Measurements from ENCODE around the gene PLEKHA3. TPM values are rescaled to one million over a fixed set of nuclear protein-coding genes. Genes with fewer than 3 reads are reported as not detected.
A peak's percentile ranks its signal among the peaks of the same experiment; 100 is the strongest.

The PLEKHA3 gene
- total and polyA plus RNA-seq, 2 experiments from 2014 or later: 8.8 to 15.2 TPM

- TF ChIP-seq ZNF462 (CRISPR knock-in tag; IDR thresholded peaks at IDR 0.05) (no peak), NANOG (IDR thresholded peaks at IDR 0.05; ENCODE audit: borderline replicate concordance) (no peak), POLR2AphosphoS5 (IDR thresholded peaks at IDR 0.05; ENCODE audit: low read depth) (no peak)
Measured at GRCh38 chr2:178479275-178479616, 1.0 kb upstream of the PLEKHA3 start (continued).

DNA sequence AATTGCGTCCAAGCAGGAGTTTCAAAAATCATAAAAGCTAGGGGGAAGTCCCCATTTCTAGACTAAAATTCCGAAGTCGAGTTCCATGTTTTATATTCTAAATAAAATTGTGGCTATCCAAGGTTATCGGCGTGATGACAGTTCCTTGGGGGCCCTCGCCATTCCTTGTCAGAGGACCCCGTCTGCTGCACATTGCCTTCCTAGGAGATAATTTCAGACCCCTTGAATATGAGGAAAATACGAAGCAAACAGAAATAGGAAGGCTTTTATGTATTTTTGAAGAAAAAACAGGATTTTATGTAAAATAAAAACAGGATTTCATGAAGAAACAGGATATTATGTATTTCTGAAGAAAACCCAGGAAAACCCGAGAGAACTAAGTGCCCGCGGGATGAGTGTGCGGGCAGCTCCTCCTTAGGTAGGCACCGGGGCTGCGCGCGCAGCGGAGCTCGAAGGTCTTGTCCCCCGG is 465 bp upstream of the PLEKHA3 start:
- peak overlapping the region; percentile 97 for H3K4me2 ChIP-seq
- H3K4me1 ChIP-seq (ENCODE audit: insufficient read depth): peaks cover 16% of the 10 kb centered on the region; the same call in 1 of the 2 replicates
- no peak for ATAC-seq
- H3K4me3 ChIP-seq: peak overlapping the region; percentile 95
- peak overlapping the region; percentile 90 for H3K4me3 Mint-ChIP-seq
- H3K27me3 Mint-ChIP-seq (ENCODE audit: insufficient read depth, low read depth, poor library complexity): peaks cover 2% of the 10 kb centered on the region
- H3K9me2 ChIP-seq (ENCODE audit: insufficient read depth): no peaks in the 10 kb centered on the region
- H3K36me3 ChIP-seq (ENCODE audit: insufficient read depth): no peaks in the 10 kb centered on the region
- no peaks in the 10 kb centered on the region; the same call in 2 of the 3 replicates for H3K36me3 Mint-ChIP-seq (ENCODE audit: low read depth)
- no peak for DNase-seq (ENCODE audit: low spot score)
- H3K4me1 Mint-ChIP-seq: peaks cover 27% of the 10 kb centered on the region
- 0 out of 2 replicates have a peak, but pooled peaks cover 8% of the 10 kb centered on the region for H3K27me3 ChIP-seq (ENCODE audit: insufficient read depth)
- H3K9me3 Mint-ChIP-seq: no peaks in the 10 kb centered on the region; the same call in 2 of the 3 replicates
- peaks cover 2% of the 10 kb centered on the region; the same call in 1 of the 2 replicates for H3F3A ChIP-seq (replicated peaks; ENCODE audit: low read depth)
- H3K27ac Mint-ChIP-seq: no peak overlapping the region
- H3K27ac ChIP-seq (ENCODE audit: low read depth): 0 out of 2 replicates have a peak overlapping the region, but pooled peaks have one; percentile 33
- H4K20me1 ChIP-seq (replicated peaks; ENCODE audit: insufficient read depth): peaks cover 3% of the 10 kb centered on the region; the same call in 1 of the 2 replicates
- H3K79me2 ChIP-seq (replicated peaks; ENCODE audit: insufficient read depth): peaks cover 31% of the 10 kb centered on the region
- peak overlapping the region; percentile 60 for H2AFZ ChIP-seq
- TF ChIP-seq ZNF331 (CRISPR knock-in tag; IDR thresholded peaks at IDR 0.05; ENCODE audit: low read depth) (no peak), ZNF114 (CRISPR knock-in tag; IDR thresholded peaks at IDR 0.05) (no peak), NANOG (IDR thresholded peaks at IDR 0.05; ENCODE audit: borderline replicate concordance) (no peak), STAT1 (IDR thresholded peaks at IDR 0.05; ENCODE audit: unreplicated experiment) (no peak), JUNB (IDR thresholded peaks at IDR 0.05; ENCODE audit: unreplicated experiment) (no peak), POLR2AphosphoS5 (IDR thresholded peaks at IDR 0.05; ENCODE audit: low read depth) (no peak), EZH2phosphoT487 (IDR thresholded peaks at IDR 0.05; ENCODE audit: unreplicated experiment) (no peak)
- TF ChIP-seq, protein P1, sequence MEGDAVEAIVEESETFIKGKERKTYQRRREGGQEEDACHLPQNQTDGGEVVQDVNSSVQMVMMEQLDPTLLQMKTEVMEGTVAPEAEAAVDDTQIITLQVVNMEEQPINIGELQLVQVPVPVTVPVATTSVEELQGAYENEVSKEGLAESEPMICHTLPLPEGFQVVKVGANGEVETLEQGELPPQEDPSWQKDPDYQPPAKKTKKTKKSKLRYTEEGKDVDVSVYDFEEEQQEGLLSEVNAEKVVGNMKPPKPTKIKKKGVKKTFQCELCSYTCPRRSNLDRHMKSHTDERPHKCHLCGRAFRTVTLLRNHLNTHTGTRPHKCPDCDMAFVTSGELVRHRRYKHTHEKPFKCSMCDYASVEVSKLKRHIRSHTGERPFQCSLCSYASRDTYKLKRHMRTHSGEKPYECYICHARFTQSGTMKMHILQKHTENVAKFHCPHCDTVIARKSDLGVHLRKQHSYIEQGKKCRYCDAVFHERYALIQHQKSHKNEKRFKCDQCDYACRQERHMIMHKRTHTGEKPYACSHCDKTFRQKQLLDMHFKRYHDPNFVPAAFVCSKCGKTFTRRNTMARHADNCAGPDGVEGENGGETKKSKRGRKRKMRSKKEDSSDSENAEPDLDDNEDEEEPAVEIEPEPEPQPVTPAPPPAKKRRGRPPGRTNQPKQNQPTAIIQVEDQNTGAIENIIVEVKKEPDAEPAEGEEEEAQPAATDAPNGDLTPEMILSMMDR (conservative IDR thresholded peaks at IDR 0.05; ENCODE audit: low read depth in 2 of 2): no peak
- TF ChIP-seq, protein P2, sequence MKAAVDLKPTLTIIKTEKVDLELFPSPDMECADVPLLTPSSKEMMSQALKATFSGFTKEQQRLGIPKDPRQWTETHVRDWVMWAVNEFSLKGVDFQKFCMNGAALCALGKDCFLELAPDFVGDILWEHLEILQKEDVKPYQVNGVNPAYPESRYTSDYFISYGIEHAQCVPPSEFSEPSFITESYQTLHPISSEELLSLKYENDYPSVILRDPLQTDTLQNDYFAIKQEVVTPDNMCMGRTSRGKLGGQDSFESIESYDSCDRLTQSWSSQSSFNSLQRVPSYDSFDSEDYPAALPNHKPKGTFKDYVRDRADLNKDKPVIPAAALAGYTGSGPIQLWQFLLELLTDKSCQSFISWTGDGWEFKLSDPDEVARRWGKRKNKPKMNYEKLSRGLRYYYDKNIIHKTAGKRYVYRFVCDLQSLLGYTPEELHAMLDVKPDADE (IDR thresholded peaks at IDR 0.05): no peak

Data from GM23338 (cell line).